DND-41 (cell line): Measurements from ENCODE around the gene SLC5A6.

Experiments
- CTCF ChIP-seq: IDR thresholded peaks from 2 replicates; pipeline ENCODE4 v1.5.1; 2012; ENCODE audit warnings: borderline replicate concordance, low read length, moderate library complexity, mild to moderate bottlenecking; ENCODE audit not compliant: poor library complexity, severe bottlenecking; ENCODE audit errors: extremely low read depth
- EZH2 ChIP-seq: IDR thresholded peaks from 3 replicates; pipeline ENCODE4 v1.6.1; 2012; ENCODE audit warnings: borderline replicate concordance, low read depth, mild to moderate bottlenecking, moderate library complexity, low read length, inconsistent platforms; ENCODE audit not compliant: severe bottlenecking

GRCh38 chr2:27154488-27154887, 57.6 kb downstream of the SLC5A6 start:
- TF ChIP-seq CTCF = no peak
- TF ChIP-seq EZH2 = no peak
